Adipose tissue (tissue), 3 donors: ENCODE results near the gene FBLN2. TPM values are rescaled to one million over a fixed set of nuclear protein-coding genes. Genes with fewer than 3 reads are reported as not detected.

Experiments
- H3K27ac ChIP-seq: one replicate; pipeline ENCODE4 v1.5.1; 2013; ENCODE audit warnings: low read depth, low read length
- WGBS, 3 donors: extraction: QIAGEN DNeasy Blood & Tissue Kit; methylation state at CpG; one replicate each; pipeline ENCODE4 v1.1.7; 2013; 5-methylcytosine and 5-hydroxymethylcytosine counted together
- polyA plus RNA-seq, 3 donors: library from polyadenylated mRNA; stranded (reverse); fragments of 200-250 nt; gene quantifications; one replicate each; pipeline ENCODE4 v1.2.3, GENCODE V29; 2013
- donor health status: healthy with polysubstance abuse.
- donor health status: Bipolar disorder and iron deficiency.
- donor health status: healthy.

Gene FBLN2
- polyA plus RNA-seq, 3 donors: 10.2 to 147 (median 91.1) TPM

DNA sequence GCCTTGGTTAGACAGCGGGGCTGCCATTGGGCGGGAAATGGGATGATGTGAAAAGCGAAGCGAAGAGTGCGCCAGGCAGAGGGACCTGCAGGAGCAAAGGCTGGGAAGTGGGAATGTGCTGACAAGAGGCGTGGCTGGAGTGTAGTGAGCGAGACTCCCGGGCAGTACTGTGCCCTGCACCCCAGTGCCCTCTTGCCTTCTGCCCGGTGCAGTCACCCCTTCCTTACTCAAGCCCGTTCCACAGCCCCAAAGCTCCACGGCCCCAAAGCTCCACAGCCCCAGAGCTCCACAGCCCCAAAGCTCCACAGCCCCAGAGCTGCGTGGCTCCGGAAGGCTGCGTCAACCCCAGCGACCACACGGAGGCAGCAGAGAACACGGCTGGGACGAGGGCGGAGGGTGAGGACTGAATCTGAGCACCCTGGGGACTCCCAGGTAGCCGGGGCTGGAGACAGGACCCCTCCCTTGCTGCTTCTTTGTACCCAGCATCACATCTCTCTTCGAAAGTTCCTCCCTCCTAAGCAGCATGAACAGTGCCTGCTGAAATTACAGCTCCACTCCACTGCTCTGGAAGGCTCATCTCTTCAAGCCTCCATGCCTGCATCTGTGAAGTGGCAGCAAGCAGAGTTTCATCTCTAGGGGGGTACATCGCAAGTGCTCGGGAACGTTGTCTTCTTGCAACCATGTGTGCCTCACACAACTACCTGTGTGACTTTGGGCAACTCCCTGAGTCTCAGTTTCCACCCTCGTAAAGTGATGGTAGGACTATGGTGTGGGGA, 108.9 kb downstream of the FBLN2 start:
- 13 to 15% (median 14%) methylated on average over 23 to 25 of the region's 25 CpGs for WGBS, 3 donors
- no peak overlapping the region for H3K27ac ChIP-seq

DNA sequence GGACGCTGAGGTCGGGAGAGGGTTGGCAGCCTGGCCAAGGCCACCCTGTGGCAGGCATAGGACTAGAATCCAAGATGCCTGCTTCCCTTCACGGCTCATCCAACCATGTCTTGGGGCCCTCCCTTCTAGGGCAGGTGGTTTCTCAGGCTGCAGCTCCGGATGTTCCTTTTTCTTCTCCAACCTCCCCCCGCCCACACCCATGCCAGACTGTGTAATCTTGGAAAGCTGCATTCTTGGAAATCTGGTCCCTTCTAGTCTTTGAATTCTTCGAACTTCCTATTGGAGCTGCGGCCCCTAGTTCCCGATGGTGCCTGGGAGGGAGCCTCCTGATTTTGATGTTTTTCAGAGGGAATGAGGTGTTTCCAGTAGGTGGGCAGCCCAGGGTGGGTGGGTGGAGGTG, 109.8 kb downstream of the FBLN2 start:
- H3K27ac ChIP-seq: no peak overlapping the region
- WGBS, 3 donors: 65 to 70% (median 66%) methylated on average over 8 of the region's 8 CpGs

DNA sequence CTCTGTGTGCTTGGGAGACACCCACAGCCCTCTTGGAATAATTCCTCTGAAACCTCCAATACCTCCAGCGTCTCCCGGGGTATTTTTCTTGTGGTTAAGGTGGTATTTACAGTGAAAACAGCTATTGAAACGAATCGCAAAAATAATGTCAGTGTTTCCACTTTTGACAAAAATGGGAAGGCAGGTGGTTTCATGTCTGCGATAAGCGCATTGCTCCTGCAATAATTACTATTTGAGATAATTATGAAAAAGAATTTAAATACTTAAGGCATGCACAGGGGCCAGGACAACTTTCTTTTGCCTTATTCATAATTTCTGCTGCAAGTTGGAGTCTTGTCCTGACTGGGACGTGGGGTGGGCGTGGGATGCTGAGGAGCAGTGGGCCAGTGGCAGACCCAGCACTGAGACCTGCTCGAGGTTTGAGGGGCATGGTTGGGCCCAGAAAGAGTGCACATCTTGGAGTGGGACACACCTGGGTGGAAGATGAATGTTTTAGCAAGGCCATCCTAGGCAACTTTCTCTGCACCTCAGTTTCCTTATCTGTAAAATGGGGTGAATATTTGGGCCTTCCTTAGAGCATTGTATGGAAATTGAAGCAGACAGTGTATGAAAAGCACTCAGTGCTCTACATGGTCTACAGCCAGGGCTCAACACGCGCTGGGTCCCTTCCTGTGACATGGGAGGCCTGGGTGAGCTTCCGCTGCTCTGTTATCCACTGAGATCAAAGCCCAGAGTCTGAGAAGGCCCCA, 110.5 kb downstream of the FBLN2 start:
- 80 to 84% (median 82%) methylated on average over 12 of the region's 12 CpGs for WGBS, 3 donors
- no peak overlapping the region for H3K27ac ChIP-seq

DNA sequence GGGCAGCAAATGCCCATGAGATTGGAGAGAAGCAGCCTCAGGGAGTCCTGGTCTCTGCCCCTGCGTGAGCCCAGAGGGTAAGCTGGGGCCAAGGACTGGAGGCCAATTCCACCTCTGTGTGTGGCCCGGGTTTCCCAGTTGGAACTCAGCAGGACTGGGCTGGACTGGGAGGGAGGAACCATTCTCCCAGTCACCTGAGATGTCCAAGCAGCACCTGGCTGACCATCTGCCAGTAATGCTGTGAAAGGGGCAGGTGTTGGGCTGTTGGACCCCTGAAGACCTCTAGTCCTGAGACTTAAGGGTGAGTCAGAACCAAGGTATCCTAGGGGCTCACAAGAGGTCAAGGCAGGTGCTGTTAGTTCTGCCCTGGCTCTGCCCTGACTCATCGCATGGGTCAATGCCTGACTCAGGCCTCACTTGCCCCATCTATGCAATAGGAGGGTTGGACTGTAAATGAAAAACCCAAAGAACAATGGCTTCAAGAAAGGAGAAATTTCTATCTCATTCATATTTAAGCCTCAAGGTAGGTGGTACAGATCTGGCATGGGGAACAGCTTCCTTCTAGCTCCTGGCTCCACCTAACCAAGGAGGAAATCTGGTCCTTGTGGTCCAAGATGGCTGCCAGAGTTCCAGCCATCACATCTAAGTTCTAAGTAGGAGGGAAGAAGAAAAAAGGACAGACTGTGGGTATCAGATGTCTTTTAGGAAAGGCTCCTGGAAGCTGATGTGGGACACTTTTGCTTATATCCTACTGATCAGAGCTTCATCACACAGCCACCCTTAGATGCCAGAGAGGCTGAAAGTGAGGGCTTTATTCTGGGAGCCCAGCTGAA, 111.3 kb downstream of the FBLN2 start:
- WGBS, 3 donors: 83 to 92% (median 91%) methylated on average over 3 of the region's 3 CpGs
- no peak overlapping the region for H3K27ac ChIP-seq

DNA sequence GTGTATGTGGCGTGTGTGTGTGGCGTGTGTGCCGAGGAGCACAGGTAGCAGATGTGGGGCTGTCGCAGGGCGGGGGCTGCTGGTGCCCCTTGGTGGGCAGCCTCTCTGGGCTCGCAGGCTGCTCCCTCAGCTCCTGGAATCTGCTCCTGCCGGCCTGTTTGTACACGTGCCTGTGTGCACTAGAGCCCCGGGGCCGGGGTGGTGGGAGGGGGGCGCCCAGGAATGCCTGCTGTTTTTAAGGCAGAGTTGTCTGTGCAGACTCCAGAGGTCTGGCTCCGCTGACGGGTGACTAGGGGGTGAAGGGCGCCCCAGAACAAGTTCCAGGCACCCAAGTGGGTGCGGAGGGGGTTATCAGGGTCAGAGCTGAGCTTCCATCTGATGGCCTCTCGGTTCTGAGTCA, 112.2 kb downstream of the FBLN2 start:
- no peak overlapping the region for H3K27ac ChIP-seq
- 74 to 86% (median 83%) methylated on average over 14 to 16 of the region's 16 CpGs for WGBS, 3 donors

DNA sequence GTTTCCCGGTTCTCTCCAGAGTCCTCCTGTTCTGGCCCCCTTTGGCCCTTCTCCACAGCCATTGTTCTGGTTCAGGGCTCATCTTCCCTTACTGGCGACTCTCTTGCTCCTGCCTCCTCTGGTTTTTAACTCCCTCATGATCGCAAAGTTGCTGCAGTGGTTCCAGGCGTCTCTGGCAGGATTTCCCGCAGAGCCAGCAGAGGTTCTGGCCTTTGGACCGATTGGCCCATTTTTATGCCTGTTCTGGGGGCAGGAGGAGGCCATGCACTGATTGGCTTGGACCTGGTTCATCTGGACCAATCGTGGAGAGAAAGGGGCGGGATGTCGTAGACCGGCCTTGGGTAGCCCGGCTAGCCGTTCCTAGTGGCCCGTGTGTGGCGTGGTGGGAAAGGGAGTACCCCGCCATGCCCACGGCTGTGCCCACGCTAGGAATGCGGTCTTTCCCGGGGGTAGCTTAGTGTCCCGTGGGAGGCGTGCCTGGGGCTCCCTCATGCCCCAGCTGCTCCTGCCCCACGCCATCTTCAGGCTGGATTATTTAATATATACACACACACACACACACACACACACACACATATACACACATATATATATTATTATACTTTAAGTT, 113.4 kb downstream of the FBLN2 start:
- 90 to 91% (median 90%) methylated on average over 22 of the region's 22 CpGs for WGBS, 3 donors
- H3K27ac ChIP-seq: no peak overlapping the region

DNA sequence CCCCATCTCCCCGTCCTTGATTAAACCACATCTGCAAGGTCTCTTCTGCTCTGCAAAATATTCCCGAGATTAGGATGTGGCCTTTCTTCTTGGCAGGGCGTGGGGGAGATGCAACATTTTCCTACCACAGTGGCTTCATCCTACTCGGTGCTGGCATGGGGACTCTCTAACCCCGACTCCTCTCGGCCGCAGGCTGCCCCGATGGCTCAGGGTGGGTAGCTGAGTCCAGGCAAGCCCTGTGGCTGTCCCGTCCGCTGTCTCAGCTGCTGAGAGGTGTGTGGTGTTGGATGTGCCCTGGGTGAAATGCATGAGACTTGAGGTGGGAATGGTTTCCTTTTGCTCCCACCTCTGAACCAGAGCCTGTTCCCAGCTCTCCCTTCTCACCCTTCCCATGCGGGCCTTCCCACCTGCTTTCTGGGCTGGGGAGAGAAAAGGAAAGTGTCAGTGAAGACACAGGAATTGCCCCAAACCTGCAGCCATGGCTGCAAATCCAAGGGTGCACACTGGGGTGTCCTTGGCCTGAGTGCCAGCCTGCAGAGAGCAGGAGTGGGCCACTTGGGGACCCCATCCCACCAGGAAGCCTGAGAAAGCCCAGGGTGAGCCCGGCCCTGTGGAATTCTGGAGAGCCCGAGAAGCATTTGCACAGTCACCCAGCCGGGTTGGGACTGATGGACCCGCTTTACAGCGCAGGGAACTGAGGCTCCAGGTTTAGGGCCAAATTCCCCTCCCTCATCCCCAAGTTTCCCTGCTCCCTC, 115.0 kb downstream of the FBLN2 start:
- WGBS, 3 donors: 83 to 84% (median 84%) methylated on average over 16 of the region's 16 CpGs

DNA sequence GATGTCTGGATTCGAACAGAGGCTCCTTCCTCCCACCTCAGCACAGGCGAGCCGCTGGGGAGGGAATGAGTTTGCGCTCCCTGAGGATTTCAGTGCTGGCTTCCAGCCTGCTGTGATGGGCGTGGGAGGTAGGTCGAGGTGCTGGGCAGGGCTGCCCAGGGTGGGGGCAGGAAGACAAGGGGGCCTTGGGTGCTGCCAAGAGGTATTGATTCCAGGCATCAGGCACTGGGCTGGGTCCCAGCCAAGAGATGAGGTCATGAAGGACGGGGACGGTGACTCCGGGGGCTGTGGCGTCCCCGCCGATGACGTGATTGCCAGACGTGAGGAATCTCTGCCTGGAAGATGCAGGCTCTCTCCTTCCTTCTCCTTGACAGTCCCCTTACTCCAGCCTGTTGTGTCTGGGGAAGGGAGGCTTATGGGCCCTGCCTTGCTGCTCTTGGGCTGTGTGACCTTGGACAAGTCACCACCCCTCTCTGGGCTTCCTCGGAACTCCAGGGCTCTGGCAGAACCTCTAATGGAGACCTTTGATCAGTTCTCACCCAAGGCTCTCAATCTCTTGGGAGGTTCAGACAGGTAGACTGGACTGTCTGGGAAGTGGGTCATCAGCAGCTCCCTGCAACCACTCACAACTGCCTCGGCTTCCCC, 116.8 kb downstream of the FBLN2 start:
- WGBS, 3 donors: 43 to 62% (median 48%) methylated on average over 16 of the region's 16 CpGs
- no peak overlapping the region for H3K27ac ChIP-seq

More for the DNA sequence above, 115.0 kb downstream of the FBLN2 start:
- no peak overlapping the region for H3K27ac ChIP-seq

DNA sequence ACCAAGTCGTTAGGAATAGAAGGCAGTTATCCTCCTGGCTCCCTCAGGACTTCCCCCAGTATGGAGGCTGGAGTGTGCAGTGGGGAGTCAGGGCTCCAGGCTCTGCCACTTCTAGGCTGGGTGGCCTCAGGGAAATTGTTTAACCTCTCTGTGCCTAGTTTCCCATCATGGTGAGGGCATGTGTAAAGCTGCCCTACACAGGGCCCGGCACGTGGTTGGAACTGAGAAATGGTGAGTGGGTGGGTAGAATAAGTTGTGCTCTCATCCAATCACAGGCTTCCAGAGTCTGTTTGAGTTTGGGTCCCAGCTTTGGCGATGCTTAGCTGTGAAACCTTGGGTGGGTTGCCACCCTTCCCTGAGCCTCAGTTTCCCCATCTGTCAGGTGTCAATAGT, 117.3 kb downstream of the FBLN2 start:
- WGBS, 3 donors: 70 to 74% (median 70%) methylated on average over 4 of the region's 4 CpGs
- H3K27ac ChIP-seq: no peak overlapping the region

DNA sequence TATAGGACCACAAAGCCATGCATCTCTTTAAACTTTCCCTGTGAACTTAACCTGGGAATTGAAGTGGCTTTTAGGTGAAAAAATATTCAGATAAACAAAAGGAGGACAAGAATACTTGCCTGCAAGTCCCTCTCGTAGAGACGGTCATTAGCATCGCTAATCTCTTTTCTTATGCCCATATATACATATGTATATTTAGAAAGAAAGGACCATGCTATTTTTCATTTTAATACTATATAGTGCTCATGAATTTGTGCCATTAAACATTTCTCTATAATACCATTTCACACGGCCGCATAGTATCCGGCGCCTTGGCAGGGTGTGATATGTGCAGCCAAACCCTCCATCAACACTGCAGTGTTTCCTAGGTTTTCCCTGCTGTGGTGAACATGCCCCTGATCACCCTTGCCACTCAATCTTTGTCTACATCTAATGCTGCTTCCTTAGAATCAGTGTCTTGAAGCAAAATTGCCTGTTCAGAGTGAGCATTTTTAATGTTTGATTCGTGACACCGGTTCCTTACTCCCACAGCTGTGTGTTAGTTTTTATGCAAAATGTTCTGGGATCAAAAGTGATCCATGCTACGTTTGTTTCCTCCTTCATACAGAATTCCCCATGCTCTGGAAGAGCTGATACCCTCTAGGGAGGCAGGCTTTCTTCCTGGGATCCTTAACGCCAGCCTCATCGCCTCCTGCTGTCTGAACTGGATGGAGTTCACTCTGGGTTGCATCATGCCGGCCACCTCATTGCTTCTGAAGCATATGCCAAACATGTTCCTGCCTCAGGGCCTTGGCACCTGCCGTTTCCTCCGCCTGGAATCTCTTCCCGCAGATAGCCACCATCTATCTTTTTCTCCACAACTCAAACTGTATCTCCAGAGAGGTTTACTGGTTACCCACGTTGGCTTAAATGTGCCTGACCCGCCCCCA, 118.1 kb downstream of the FBLN2 start:
- H3K27ac ChIP-seq: no peak overlapping the region
- WGBS, 3 donors: 64 to 74% (median 71%) methylated on average over 18 of the region's 18 CpGs

DNA sequence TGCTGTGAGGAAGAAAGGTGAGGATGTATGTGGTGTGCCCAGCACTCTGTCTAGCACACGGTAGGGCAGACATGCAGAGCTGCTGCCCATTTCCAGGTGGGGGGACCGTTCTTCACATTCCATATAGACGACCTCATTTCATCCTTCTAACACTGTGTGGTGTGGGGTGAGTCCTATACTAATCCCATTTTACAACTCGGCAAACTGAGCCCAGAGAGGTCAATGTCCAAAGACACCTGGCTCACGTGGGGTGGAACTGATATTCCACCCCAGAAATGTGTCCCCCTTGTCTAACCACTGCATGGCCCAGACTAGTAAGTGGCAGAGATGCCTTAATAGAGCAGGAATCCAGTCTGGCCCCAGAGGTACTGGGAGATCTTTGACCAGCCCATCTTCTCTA, 119.2 kb downstream of the FBLN2 start:
- no peak overlapping the region for H3K27ac ChIP-seq
- WGBS, 3 donors: 55 to 71% (median 70%) methylated on average over 5 of the region's 5 CpGs

DNA sequence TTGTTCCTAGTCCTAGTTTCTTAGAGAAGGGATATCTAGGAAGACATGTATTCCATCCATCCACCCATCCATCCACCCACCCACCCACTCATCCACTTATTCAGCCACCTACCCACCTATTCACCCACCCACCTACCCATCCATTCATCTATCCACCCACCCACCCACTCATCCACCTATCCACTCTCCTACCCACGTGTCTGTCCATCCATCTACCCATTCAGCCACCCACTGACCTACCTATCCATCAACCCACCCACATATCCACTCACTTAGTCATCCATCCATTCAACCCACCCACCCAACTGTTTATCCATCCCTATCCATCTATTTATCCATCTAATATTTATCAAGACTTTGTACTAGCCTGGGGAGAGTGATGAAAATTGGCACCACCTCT, 120.5 kb downstream of the FBLN2 start:
- 33 to 75% (median 50%) methylated on average over 1 of the region's 1 CpG for WGBS, 3 donors
- H3K27ac ChIP-seq: no peak overlapping the region

DNA sequence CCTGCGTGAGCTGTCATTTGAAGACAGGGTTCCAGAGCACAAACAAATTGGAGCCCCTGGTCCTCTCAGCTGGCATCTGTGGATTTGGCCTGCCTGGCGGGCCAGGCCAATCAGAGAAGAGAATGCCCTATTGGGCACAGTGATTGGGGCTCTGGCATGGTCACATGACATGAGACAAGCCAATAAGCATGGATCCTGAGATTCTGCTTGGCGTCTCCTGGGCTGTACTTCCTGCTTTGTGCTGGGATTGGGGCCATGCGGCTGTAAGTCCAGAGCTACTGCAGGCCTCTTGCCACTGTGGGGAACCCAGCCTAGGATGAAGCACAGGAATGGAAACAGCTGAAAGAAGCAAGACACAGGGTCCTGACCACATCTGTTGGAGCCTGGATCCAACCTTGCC, 121.4 kb downstream of the FBLN2 start:
- H3K27ac ChIP-seq: no peak overlapping the region
- 78 to 81% (median 79%) methylated on average over 4 of the region's 4 CpGs for WGBS, 3 donors

DNA sequence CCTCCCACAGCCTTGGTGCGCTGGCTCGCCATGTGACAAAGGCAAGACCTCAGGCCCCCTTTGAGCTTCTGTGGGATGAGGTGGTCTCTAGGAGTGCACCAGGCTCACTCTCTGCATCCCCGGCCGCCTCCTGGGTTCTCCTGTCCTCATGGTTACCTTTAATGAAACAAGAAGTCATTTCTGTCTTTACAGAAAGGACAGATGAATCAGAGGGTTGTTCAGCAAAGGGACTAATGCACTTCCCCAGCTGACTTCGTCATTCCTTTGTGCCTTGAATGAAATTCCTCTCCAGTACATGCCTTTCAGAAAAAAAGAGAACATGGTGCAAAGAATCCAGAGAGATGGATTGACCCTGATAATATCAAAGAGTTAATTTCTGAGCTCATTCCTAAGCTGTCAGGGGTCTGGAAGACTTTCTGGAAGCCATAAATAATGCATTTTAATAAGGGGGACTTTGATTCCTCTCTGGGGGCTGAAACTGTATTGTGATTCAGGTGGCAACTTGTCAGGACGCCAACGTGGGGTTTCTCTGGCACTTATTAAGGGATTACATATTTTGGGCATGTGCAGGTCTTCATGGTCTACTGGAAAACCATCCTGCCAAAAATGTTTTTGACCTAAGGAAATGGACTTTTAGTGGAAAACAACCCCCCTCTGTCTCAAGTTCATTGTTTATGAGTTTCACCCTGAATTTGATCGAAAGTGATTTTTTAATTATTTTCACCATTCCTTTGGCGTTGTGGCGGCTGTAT, 122.7 kb downstream of the FBLN2 start:
- no peak overlapping the region for H3K27ac ChIP-seq
- WGBS, 3 donors: 57 to 63% (median 59%) methylated on average over 10 of the region's 10 CpGs

DNA sequence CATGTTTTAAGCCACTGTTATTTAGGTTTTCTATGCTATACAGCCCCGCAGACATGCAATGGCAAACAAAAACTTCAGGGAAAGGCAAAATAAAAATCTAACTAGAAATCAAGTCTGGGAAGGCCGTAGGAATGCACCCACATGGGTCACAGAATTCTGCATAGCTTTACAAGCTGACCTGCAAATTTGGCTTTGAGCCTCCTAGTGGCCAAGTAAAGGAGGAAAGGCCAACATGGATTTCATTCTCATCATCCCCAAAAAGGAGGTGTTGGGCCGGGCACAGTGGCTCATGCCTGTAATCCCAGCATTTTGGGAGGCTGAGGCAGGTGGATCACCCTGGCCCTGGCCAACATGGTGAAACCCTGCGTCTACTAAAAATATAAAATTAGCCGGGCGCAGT, 124.3 kb downstream of the FBLN2 start:
- WGBS, 3 donors: 82 to 87% (median 82%) methylated on average over 6 of the region's 6 CpGs
- no peak overlapping the region for H3K27ac ChIP-seq
